GM20000 (cell line): Measurements from ENCODE around the gene NMUR1.
A peak's percentile ranks its signal among the peaks of the same experiment; 100 is the strongest.

Experiments used
- DNase-seq: peaks from one replicate; pipeline ENCODE4 v3.0.0; 2012; ENCODE audit warnings: low spot score
- CTCF ChIP-seq: IDR thresholded peaks from 2 replicates; pipeline ENCODE4 v1.5.1; 2012; ENCODE audit warnings: mild to moderate bottlenecking, control low read depth; ENCODE audit errors: extremely low read depth, missing control alignments

Gene NMUR1

GRCh38 chr2:231548752-231549151, 18.5 kb upstream of the NMUR1 start:
- no peak for DNase-seq
- no peak for TF ChIP-seq CTCF

GRCh38 chr2:231547315-231548110, 17.3 kb upstream of the NMUR1 start:
- DNase-seq = no peak
- no peak for TF ChIP-seq CTCF

GRCh38 chr2:231546014-231546715, 15.9 kb upstream of the NMUR1 start:
- no peak for DNase-seq
- no peak for TF ChIP-seq CTCF

GRCh38 chr2:231545105-231545902, 15.1 kb upstream of the NMUR1 start:
- TF ChIP-seq CTCF = no peak

GRCh38 chr2:231542136-231542535, 11.9 kb upstream of the NMUR1 start:
- no peak for TF ChIP-seq CTCF
- no peak for DNase-seq

More at GRCh38 chr2:231545105-231545902, 15.1 kb upstream of the NMUR1 start:
- DNase-seq = peak; percentile 86

- DNase-seq = peak; percentile 8
- TF ChIP-seq CTCF = peak; percentile 11
These were observed 11.4 kb upstream of the NMUR1 start for GRCh38 chr2:231541645-231542044.
